NCI-H1048 (cell line): ENCODE data around the gene MYOF.
A peak's percentile ranks its signal among the peaks of the same experiment; 100 is the strongest.

Experiments
- DNase-seq: peaks from one replicate; lab custom pipeline; 2025; lab: John Stamatoyannopoulos, UW

Gene MYOF, protein sequence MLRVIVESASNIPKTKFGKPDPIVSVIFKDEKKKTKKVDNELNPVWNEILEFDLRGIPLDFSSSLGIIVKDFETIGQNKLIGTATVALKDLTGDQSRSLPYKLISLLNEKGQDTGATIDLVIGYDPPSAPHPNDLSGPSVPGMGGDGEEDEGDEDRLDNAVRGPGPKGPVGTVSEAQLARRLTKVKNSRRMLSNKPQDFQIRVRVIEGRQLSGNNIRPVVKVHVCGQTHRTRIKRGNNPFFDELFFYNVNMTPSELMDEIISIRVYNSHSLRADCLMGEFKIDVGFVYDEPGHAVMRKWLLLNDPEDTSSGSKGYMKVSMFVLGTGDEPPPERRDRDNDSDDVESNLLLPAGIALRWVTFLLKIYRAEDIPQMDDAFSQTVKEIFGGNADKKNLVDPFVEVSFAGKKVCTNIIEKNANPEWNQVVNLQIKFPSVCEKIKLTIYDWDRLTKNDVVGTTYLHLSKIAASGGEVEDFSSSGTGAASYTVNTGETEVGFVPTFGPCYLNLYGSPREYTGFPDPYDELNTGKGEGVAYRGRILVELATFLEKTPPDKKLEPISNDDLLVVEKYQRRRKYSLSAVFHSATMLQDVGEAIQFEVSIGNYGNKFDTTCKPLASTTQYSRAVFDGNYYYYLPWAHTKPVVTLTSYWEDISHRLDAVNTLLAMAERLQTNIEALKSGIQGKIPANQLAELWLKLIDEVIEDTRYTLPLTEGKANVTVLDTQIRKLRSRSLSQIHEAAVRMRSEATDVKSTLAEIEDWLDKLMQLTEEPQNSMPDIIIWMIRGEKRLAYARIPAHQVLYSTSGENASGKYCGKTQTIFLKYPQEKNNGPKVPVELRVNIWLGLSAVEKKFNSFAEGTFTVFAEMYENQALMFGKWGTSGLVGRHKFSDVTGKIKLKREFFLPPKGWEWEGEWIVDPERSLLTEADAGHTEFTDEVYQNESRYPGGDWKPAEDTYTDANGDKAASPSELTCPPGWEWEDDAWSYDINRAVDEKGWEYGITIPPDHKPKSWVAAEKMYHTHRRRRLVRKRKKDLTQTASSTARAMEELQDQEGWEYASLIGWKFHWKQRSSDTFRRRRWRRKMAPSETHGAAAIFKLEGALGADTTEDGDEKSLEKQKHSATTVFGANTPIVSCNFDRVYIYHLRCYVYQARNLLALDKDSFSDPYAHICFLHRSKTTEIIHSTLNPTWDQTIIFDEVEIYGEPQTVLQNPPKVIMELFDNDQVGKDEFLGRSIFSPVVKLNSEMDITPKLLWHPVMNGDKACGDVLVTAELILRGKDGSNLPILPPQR (N-terminal part only)

DNA sequence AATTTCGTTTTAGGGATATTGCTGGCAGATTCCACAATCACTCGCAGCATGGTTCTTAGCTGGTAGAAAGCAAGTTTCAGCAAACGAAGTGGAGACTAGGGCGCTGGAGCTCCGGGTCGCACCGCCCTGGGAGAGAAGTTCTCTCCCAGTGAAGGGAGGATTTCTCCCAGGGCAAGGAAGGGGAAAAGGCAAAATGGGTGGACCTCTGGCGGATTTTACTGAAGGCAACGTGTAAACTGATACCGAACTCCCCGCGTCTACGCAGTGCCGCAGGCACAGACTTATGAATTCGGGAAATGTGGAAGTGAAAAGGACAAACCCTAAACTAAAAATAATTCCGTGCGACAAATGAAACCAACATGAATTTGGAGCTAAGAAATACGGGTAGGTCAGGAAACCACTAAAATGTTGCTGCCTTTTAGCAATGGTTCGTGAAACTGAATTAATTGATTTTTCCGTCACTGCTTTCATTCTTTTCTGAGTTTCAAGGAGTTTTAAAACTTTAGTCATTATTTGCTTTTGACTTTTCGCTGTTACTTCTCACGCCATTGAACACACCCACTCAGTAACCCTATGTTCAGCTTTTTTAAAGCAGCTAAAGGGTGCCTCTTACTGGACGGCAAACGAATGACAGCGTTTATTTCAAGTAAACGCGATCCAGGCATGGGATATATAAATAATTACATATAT is at the start of gene MYOF:
TSS of gene MYOF (minus strand) at position 190 of the 690 bp plus-strand sequence. CDS start at position 50, 140 bp downstream.
- peak; percentile 29 for DNase-seq

DNA sequence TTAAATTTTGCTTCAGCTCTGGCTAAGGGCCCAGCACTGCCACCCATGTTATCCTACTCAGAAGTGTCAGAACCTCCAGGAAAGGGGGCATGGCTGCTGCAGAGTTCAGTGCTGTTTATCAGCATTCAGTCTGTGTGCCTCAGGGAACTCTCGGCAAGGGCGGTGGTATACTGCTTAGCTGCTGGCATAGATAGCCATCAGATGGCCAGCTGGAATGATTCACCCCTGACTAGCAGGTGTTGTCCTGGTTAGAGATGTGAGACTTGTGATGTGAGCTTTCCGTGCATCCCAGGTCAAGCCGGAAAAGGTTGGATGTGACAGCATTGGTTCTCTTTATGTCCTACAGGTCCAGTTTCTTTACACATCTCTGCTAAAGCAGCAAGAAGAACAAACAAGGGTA is 36.4 kb upstream of the MYOF start:
- DNase-seq: no peak

- no peak for DNase-seq
Observed at GRCh38 chr10:93516006-93516380, 33.9 kb upstream of the MYOF start.

- no peak for DNase-seq
Observed at GRCh38 chr10:93515071-93516005, 33.2 kb upstream of the MYOF start.

- DNase-seq: no peak
Observed at GRCh38 chr10:93514521-93514920, 32.4 kb upstream of the MYOF start.

DNA sequence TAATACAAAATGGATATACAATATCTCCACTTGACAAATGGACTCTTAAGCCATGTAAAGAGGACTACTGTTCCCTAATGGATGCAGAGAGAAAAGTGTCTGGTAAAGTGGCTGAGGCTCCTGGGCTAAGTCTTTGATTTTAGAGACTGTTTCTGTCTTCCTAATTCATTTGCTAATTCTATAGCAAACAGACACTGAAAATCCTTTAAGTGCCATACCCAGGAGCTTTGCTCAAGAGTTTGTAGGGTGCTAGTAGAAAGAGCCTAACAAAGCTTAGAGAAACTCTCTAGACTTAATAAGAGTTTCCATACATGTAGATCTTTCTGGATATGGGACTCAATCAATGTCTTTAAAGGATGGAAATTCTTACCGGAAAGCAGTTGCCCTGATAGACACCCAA is 31.0 kb upstream of the MYOF start:
- no peak for DNase-seq

- no peak for DNase-seq
Observed at GRCh38 chr10:93512565-93512964, 30.4 kb upstream of the MYOF start.

- no peak for DNase-seq
Observed at GRCh38 chr10:93509816-93510215, 27.7 kb upstream of the MYOF start.

- DNase-seq: no peak
Observed at GRCh38 chr10:93505075-93505474, 22.9 kb upstream of the MYOF start.

- no peak for DNase-seq
Observed at GRCh38 chr10:93503075-93503474, 20.9 kb upstream of the MYOF start.

DNA sequence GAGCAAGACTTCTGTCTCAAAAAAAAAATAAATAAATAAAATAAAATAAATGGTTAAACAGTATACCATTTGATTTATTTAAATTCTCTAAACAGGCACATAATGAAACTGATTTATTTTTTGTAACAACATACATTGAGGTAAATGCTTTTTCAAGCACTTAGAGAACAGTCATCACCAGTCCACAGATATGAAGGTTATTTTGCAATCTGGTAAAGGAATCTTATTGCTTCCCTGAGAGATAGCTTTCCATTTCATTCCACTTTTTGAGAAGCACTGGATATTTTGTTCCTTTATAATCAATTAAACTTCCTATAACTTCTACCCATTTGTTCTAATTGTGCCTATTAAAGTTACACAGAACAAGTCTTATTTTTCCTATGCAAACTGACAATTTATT is 19.5 kb upstream of the MYOF start:
- no peak for DNase-seq

GRCh38 chr10:93498166-93498565 is 16.0 kb upstream of the MYOF start:
- no peak for DNase-seq

DNA sequence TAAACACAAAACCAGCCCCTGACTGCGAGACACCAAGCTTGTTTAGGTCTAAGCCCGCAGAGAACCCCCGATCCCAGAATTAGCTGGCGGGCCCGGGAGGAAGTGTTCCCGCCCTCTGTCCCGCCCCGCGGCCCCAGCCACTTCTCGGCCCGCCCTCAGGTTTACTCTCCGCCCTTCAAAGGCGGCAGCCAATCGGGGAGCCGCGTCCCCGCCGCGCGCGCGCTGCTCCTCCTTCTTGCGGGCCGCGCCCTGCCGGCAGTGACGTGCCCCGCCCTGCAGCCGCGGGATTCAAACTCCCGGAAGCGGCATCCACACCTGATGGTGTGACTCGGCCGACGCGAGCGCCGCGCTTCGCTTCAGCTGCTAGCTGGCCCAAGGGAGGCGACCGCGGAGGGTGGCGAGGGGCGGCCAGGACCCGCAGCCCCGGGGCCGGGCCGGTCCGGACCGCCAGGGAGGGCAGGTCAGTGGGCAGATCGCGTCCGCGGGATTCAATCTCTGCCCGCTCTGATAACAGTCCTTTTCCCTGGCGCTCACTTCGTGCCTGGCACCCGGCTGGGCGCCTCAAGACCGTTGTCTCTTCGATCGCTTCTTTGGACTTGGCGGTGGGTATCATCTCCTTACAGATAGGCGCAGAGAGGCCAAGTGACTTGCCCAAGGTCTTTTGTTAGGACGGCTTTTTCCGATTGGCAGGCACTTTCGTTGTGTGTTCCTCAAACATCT is 14.3 kb upstream of the MYOF start, which contains the start of gene CEP55:
TSS of gene CEP55 (plus strand) at position 291 of the 720 bp plus-strand sequence. CDS start 3,440 bp downstream, outside the sequence.
- DNase-seq: peak; percentile 87

GRCh38 chr10:93495654-93496321 is 13.7 kb upstream of the MYOF start:
- no peak for DNase-seq

DNA sequence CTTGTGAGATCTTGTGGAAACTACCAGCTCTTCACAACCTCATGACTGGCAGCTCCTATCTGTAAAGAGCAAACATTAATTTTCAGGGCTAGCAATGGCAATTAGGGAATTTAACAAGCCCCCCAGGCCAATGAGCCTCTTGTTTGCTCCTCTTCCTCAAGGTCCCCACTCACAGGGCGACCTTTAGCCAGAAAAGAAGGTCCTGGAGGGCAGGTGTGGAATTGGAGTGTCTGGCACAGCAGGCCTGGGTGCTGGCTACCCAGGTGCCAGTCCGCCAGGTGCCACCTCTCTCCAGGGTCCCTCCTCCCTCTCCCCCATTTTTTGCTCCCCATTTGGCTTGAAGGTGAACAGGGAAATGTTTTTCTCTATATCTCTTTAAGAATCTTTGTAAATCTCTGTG is 12.4 kb upstream of the MYOF start:
- no peak for DNase-seq

DNA sequence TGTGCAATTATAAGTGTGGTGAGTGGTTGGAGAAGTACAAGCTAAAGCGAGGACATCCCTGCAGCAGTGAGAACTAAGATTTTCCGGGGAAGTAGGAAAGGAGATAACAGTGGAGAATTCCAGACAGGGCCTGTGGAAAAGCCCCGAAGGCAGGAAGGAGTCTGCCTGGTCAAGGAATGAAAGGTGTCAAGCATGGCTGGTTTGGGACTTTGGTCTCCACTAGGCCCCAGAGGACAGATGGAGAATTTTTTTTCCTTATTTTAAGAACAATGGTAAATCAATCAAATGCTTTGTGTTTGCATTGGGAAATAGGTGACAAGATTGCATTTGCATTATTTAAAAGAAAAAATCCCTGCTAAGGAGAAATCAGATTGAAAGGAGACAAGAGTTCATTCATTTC is 11.0 kb upstream of the MYOF start:
- no peak for DNase-seq

GRCh38 chr10:93491602-93492121 is 9.5 kb upstream of the MYOF start:
- no peak for DNase-seq

DNA sequence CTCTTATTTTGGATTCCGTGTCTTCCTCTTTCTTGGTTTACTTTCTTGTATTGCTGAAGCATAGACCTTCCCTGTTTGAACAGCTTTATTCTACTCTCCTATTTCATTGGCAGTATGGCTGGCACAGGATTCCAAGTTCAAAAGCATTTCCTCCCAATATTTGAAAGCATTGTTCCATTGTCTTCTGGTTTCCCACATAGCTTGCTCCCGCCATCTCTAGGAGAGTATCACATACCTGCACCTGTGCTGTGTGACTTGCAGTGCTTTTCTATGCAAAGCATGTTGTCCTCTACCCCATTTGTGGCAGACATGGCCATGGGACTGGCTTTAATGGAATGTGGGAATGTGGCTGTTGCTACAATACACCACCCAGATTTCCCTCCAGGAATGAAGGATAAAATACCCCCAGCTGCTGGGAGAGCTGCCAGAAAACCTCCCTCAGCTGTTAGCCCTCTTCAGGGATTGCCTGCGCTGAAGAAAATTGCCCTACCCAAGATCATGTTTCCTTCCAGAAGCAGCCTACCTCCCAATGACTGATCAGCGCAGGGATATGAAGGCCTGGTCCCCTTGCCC is 6.9 kb upstream of the MYOF start:
- no peak for DNase-seq

DNA sequence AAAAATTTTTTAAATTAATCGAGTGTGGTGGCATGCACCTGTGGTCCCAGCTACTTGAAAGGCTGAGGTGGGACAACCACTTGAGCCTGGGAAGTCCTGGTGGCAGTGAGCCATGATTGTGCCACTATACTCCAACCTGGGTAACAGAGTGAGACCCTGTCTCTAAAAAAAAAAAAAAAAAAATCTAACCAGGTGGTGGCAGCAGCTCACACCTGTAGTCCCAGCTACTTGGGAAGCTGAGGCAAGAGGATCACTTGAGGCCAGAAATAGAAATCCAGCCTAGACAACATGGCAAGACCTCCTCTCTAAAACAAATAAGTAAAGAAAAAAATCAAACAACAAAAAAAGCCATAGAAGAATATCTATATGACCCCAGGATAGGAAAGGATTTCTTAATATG is 3.6 kb upstream of the MYOF start:
- DNase-seq: no peak
